Neuronal stem cell (in vitro differentiated cells): ENCODE measurements around the gene FXYD5.

ENCODE experiments used
- DNase-seq: peaks from one replicate; pipeline ENCODE4 v3.0.0-alpha.2; 2013; ENCODE audit warnings: low spot score
- H2AFZ ChIP-seq: one replicate; pipeline ENCODE4 v1.6.1; 2013; ENCODE audit warnings: mild to moderate bottlenecking, low read length, inconsistent platforms
- H2AK5ac ChIP-seq: 2 replicates; pipeline ENCODE4 v1.6.1; 2013; ENCODE audit warnings: low read depth, mild to moderate bottlenecking, inconsistent platforms, low read length, moderate library complexity, mixed read lengths
- H2BK120ac ChIP-seq: 2 replicates; pipeline ENCODE4 v1.6.1; 2013; ENCODE audit warnings: low read depth, mild to moderate bottlenecking, inconsistent platforms, low read length, moderate library complexity, mixed read lengths
- H2BK12ac ChIP-seq: one replicate; pipeline ENCODE4 v1.6.1; 2013; ENCODE audit warnings: low read length, inconsistent platforms
- H2BK15ac ChIP-seq: 2 replicates; pipeline ENCODE4 v1.6.1; 2013; ENCODE audit warnings: mild to moderate bottlenecking, low read length, inconsistent platforms, mixed read lengths
- H2BK5ac ChIP-seq: one replicate; pipeline ENCODE4 v1.6.1; 2013; ENCODE audit warnings: inconsistent platforms, mild to moderate bottlenecking, low read length, moderate library complexity
- H3K14ac ChIP-seq: one replicate; pipeline ENCODE4 v1.6.1; 2013; ENCODE audit warnings: low read length, inconsistent platforms
- H3K18ac ChIP-seq: 2 replicates; pipeline ENCODE4 v1.6.1; 2013; ENCODE audit warnings: low read length, inconsistent platforms
- H3K23ac ChIP-seq: 2 replicates; pipeline ENCODE4 v1.6.1; 2013; ENCODE audit warnings: low read depth, mild to moderate bottlenecking, mixed read lengths, low read length, inconsistent platforms; ENCODE audit not compliant: poor library complexity
- H3K27ac ChIP-seq: replicated peaks from 3 replicates; pipeline ENCODE4 v1.5.1; 2013; ENCODE audit warnings: low read length, inconsistent platforms
- H3K27me3 ChIP-seq, 3 experiments: 2 replicates each; pipeline ENCODE4 v1.6.1; 2013; ENCODE audit warnings: low read length in 3 of 3, mild to moderate bottlenecking in 2 of 3, inconsistent platforms in 1 of 3, low read depth in 1 of 3, mixed read lengths in 1 of 3, moderate library complexity in 1 of 3; ENCODE audit not compliant: control insufficient read depth in 3 of 3, insufficient read depth in 3 of 3
- H3K36me3 ChIP-seq, 2 donors: replicated peaks in 1 of 2; 2 replicates each; pipeline ENCODE4 v1.6.1; 2013; ENCODE audit warnings: low read length in 2 of 2; ENCODE audit not compliant: control insufficient read depth in 2 of 2, insufficient read depth in 2 of 2
- H3K4ac ChIP-seq: 2 replicates; pipeline ENCODE4 v1.6.1; 2013; ENCODE audit warnings: inconsistent platforms, mild to moderate bottlenecking, low read length, moderate library complexity
- H3K4me1 ChIP-seq, 2 donors: 1 replicate in 1 of 2; 2 replicates in 1 of 2; pipeline ENCODE4 v1.6.1; 2013; ENCODE audit warnings: low read length in 2 of 2, low read depth in 1 of 2; ENCODE audit not compliant: control insufficient read depth in 2 of 2, insufficient read depth in 1 of 2
- H3K4me2 ChIP-seq: one replicate; pipeline ENCODE4 v1.6.1; 2013; ENCODE audit warnings: mild to moderate bottlenecking, low read length, inconsistent platforms; ENCODE audit not compliant: insufficient read depth, poor library complexity, severe bottlenecking
- H3K4me3 ChIP-seq, 2 donors: 2 replicates each; pipeline ENCODE4 v1.5.1; 2013; ENCODE audit warnings: low read length in 2 of 2, mild to moderate bottlenecking in 2 of 2, inconsistent platforms in 1 of 2, moderate library complexity in 1 of 2
- H3K79me1 ChIP-seq: one replicate; pipeline ENCODE4 v1.6.1; 2013; ENCODE audit warnings: low read depth, mild to moderate bottlenecking, inconsistent platforms, low read length, moderate library complexity
- H3K9ac ChIP-seq: one replicate; pipeline ENCODE4 v1.6.1; 2013; ENCODE audit warnings: mild to moderate bottlenecking, low read depth, low read length, inconsistent platforms; ENCODE audit not compliant: poor library complexity
- H3K9me3 ChIP-seq, 2 donors: replicated peaks in 1 of 2; 2 replicates each; pipeline versions ENCODE3 to v1.6.1; 2013; ENCODE audit warnings: low read length in 2 of 2, mild to moderate bottlenecking in 2 of 2, inconsistent platforms in 1 of 2, low read depth in 1 of 2, mixed read lengths in 1 of 2, moderate library complexity in 1 of 2; ENCODE audit not compliant: control insufficient read depth in 2 of 2, insufficient read depth in 1 of 2
- H4K8ac ChIP-seq: one replicate; pipeline ENCODE4 v1.6.1; 2013; ENCODE audit warnings: low read depth, mild to moderate bottlenecking, inconsistent platforms, low read length, moderate library complexity
- H4K91ac ChIP-seq: one replicate; pipeline ENCODE4 v1.6.1; 2013; ENCODE audit warnings: low read length, low read depth, mild to moderate bottlenecking, inconsistent platforms; ENCODE audit not compliant: poor library complexity
- WGBS, 2 donors: extraction: QIAGEN DNeasy Blood & Tissue Kit; methylation state at CpG; one replicate each; pipeline ENCODE4 v1.1.7; 2013; ENCODE audit warnings: missing lambda C conversion rate in 2 of 2, mixed read lengths in 1 of 2; ENCODE audit not compliant: insufficient read length in 2 of 2, insufficient replicate concordance in 1 of 2; ENCODE audit errors: extremely low coverage in 2 of 2; 5-methylcytosine and 5-hydroxymethylcytosine counted together

Gene FXYD5

GRCh38 chr19:35170359-35171061 lies 16.0 kb downstream of the FXYD5 start:
- H3K18ac ChIP-seq: no peak overlapping the region
- no peak overlapping the region for H3K4me2 ChIP-seq
- peak overlapping the region; percentile 16 for H2AK5ac ChIP-seq
- H3K14ac ChIP-seq: no peak overlapping the region
- H2BK120ac ChIP-seq: peak overlapping the region; percentile 18
- H2AFZ ChIP-seq: no peak overlapping the region
- H3K23ac ChIP-seq: peak overlapping the region; percentile 8
- H3K4me3 ChIP-seq: no peak overlapping the region
- H3K9me3 ChIP-seq: peaks cover 4 to 12% of the 10 kb centered on the region in 2 donors
- no peaks in the 10 kb centered on the region for H3K27me3 ChIP-seq
- no peak overlapping the region for H2BK12ac ChIP-seq
- H3K9ac ChIP-seq: no peak overlapping the region
- no CpG with 5 or more reads among the region's 7 CpGs for WGBS, 2 donors
- no peak overlapping the region for H2BK15ac ChIP-seq
- DNase-seq: no peak
- no peak overlapping the region for H3K4ac ChIP-seq
- H3K79me1 ChIP-seq: no peaks in the 10 kb centered on the region
- H2BK5ac ChIP-seq: no peak overlapping the region
- H4K91ac ChIP-seq: no peak overlapping the region
- no peak overlapping the region for H4K8ac ChIP-seq
- no peak overlapping the region for H3K27ac ChIP-seq
- peaks cover 0 to 5% of the 10 kb centered on the region in 2 donors for H3K4me1 ChIP-seq
- H3K36me3 ChIP-seq: peaks cover 0 to 3% of the 10 kb centered on the region in 2 donors

DNA sequence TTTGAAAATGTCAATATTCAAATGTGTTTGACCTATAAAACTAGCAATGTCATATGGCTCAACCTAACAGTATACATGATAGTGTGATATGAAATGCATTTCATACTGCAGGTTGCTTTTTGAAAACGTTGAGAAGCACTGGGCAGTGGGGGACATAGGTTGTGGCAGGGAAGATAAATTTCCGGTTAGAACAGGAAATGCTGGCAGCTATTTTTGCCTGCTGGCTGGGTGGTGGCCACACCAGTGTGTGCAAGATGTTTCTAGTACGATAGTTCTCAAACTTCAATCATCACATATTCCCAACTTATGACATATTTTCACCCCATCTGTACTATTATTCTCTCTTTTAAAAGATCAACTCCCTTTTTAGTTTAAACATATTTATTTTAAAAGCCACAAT lies 17.2 kb downstream of the FXYD5 start:
- H4K8ac ChIP-seq: no peak overlapping the region
- no peak overlapping the region for H3K23ac ChIP-seq
- H3K18ac ChIP-seq: no peak overlapping the region
- no peak overlapping the region for H3K14ac ChIP-seq
- peaks cover 0 to 2% of the 10 kb centered on the region in 2 donors for H3K4me1 ChIP-seq
- no peaks in the 10 kb centered on the region for H3K79me1 ChIP-seq
- DNase-seq: no peak
- no peak overlapping the region for H3K4ac ChIP-seq
- peaks cover 0 to under 1% of the 10 kb centered on the region in 2 donors for H3K36me3 ChIP-seq
- no peaks in the 10 kb centered on the region for H3K27me3 ChIP-seq
- no peak overlapping the region for H3K27ac ChIP-seq
- no CpG with 5 or more reads among the region's 3 CpGs for WGBS, 2 donors
- H3K9ac ChIP-seq: no peak overlapping the region
- H2BK15ac ChIP-seq: no peak overlapping the region
- H3K9me3 ChIP-seq: peaks cover under 1 to 5% of the 10 kb centered on the region in 2 donors
- H3K4me3 ChIP-seq: no peak overlapping the region
- H2AK5ac ChIP-seq: no peak overlapping the region
- no peak overlapping the region for H2AFZ ChIP-seq
- H2BK5ac ChIP-seq: no peak overlapping the region
- no peak overlapping the region for H2BK120ac ChIP-seq
- H3K4me2 ChIP-seq: no peak overlapping the region
- no peak overlapping the region for H2BK12ac ChIP-seq
- H4K91ac ChIP-seq: no peak overlapping the region

DNA sequence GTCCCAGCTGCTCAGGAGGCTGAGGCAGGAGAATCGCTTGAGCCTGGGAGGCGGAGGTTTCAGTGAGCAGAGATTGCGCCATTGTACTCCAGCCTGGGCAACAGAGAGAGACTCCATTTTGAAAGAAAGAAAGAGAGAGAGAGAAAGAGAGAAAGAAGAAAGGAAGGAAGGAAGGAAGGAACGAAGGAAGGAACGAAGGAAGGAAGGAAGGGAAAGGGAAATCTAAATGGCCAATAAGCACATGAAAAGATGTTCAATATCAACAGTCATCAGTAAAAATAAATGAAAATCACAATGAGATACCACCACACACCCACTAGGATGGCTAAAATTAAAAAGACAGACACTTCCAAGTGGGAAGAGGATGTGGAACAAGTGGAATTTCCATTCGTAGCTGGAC lies 19.7 kb downstream of the FXYD5 start:
- H3K9ac ChIP-seq: no peak overlapping the region
- no peaks in the 10 kb centered on the region for H3K36me3 ChIP-seq
- no peak overlapping the region for H2AK5ac ChIP-seq
- H3K27ac ChIP-seq: no peak overlapping the region
- H4K91ac ChIP-seq: no peak overlapping the region
- DNase-seq: no peak
- H3K18ac ChIP-seq: no peak overlapping the region
- no peak overlapping the region for H3K4ac ChIP-seq
- no peak overlapping the region for H3K4me3 ChIP-seq
- peaks cover 0 to 5% of the 10 kb centered on the region in 2 donors for H3K9me3 ChIP-seq
- no CpG with 5 or more reads among the region's 6 CpGs for WGBS, 2 donors
- no peak overlapping the region for H3K23ac ChIP-seq
- H4K8ac ChIP-seq: no peak overlapping the region
- H3K27me3 ChIP-seq: no peaks in the 10 kb centered on the region
- no peak overlapping the region for H3K14ac ChIP-seq
- H2BK15ac ChIP-seq: no peak overlapping the region
- no peak overlapping the region for H2BK5ac ChIP-seq
- H2BK120ac ChIP-seq: no peak overlapping the region
- H2BK12ac ChIP-seq: no peak overlapping the region
- no peak overlapping the region for H2AFZ ChIP-seq
- H3K4me1 ChIP-seq: no peaks in the 10 kb centered on the region
- H3K4me2 ChIP-seq: no peak overlapping the region
- no peaks in the 10 kb centered on the region for H3K79me1 ChIP-seq

- WGBS, 2 donors: no CpG with 5 or more reads among the region's 3 CpGs
- H3K4me1 ChIP-seq: no peaks in the 10 kb centered on the region
- no peak for DNase-seq
These were observed 21.6 kb downstream of the FXYD5 start for GRCh38 chr19:35176181-35176570.

More at GRCh38 chr19:35176181-35176570, 21.6 kb downstream of the FXYD5 start:
- no peak overlapping the region for H2AK5ac ChIP-seq
- no peak overlapping the region for H2BK5ac ChIP-seq
- H3K4ac ChIP-seq: no peak overlapping the region
- no peak overlapping the region for H3K9ac ChIP-seq
- H3K9me3 ChIP-seq: peaks cover 0 to 5% of the 10 kb centered on the region in 2 donors
- no peaks in the 10 kb centered on the region for H3K36me3 ChIP-seq
- H3K14ac ChIP-seq: no peak overlapping the region
- no peak overlapping the region for H4K91ac ChIP-seq
- H3K23ac ChIP-seq: no peak overlapping the region
- H4K8ac ChIP-seq: no peak overlapping the region
- no peak overlapping the region for H2BK12ac ChIP-seq
- no peaks in the 10 kb centered on the region for H3K27me3 ChIP-seq
- H2BK15ac ChIP-seq: no peak overlapping the region
- no peaks in the 10 kb centered on the region for H3K79me1 ChIP-seq
- no peak overlapping the region for H2BK120ac ChIP-seq
- no peak overlapping the region for H3K18ac ChIP-seq
- H3K4me3 ChIP-seq: no peak overlapping the region
- no peak overlapping the region for H3K4me2 ChIP-seq
- H3K27ac ChIP-seq: no peak overlapping the region
- peak overlapping the region; percentile 20 for H2AFZ ChIP-seq
